Spleen (tissue), 11 donors: ENCODE measurements around the gene CEP57. TPM values are rescaled to one million over a fixed set of nuclear protein-coding genes. Genes with fewer than 3 reads are reported as not detected.
"Not testable (repeated sequence)": the region's sequence is repeated elsewhere in the genome, so short reads cannot be mapped to it uniquely, and the experiment has no call there.

ENCODE experiments used
- DNase-seq: peaks from one replicate; pipeline ENCODE4 v3.0.0-alpha.2; 2020
- H3K27ac ChIP-seq, 8 donors: fragments of 200-600 bp; sonication (generic) in 7 of 8; 1 replicate in 4 of 8; 2 replicates in 4 of 8; pipeline versions ENCODE4 v1.5.0 to v1.8.0; 2016 to 2021; ENCODE audit warnings: inconsistent platforms in 4 of 8, mild to moderate bottlenecking in 4 of 8, moderate library complexity in 1 of 8
- H3K27me3 ChIP-seq, 7 donors: fragments of 200-600 bp; sonication (generic) in 6 of 7; replicated peaks in 1 of 7; 1 replicate in 4 of 7; 2 replicates in 3 of 7; pipeline versions ENCODE4 v1.5.0 to v1.8.0; 2016 to 2021; ENCODE audit warnings: inconsistent platforms in 3 of 7, mild to moderate bottlenecking in 1 of 7
- H3K36me3 ChIP-seq, 6 donors: fragments of 200-600 bp; sonication (generic) in 5 of 6; 1 replicate in 4 of 6; 2 replicates in 2 of 6; pipeline versions ENCODE4 v1.5.0 to v1.8.0; 2016 to 2021; ENCODE audit warnings: inconsistent platforms in 2 of 6
- H3K4me1 ChIP-seq, 6 donors: fragments of 200-600 bp; sonication (generic) in 5 of 6; 1 replicate in 3 of 6; 2 replicates in 3 of 6; pipeline versions ENCODE4 v1.5.0 to v1.8.0; 2016 to 2021; ENCODE audit warnings: inconsistent platforms in 3 of 6
- H3K4me3 ChIP-seq, 8 donors: fragments of 200-600 bp; sonication (generic) in 7 of 8; 1 replicate in 4 of 8; 2 replicates in 4 of 8; pipeline versions ENCODE4 v1.5.0 to v1.8.0; 2016 to 2021; ENCODE audit warnings: inconsistent platforms in 4 of 8, mild to moderate bottlenecking in 4 of 8, moderate library complexity in 2 of 8
- H3K9me3 ChIP-seq, 8 donors: fragments of 200-600 bp; sonication (generic) in 7 of 8; 1 replicate in 4 of 8; 2 replicates in 4 of 8; pipeline versions ENCODE4 v1.5.0 to v1.8.0; 2016 to 2021; ENCODE audit warnings: inconsistent platforms in 4 of 8
- CTCF ChIP-seq, 11 experiments: fragments of 200-600 bp in 7 of 11; fragments of 450-650 bp in 4 of 11; sonication (generic) in 4 of 11; IDR thresholded peaks in 8 of 11; conservative IDR thresholded peaks in 3 of 11; 1 replicate in 7 of 11; 2 replicates in 4 of 11; pipeline versions ENCODE4 v1.4.0 to v1.8.0; 2016 to 2021; ENCODE audit warnings: antibody characterized with exemption in 11 of 11, inconsistent platforms in 4 of 11, mild to moderate bottlenecking in 1 of 11
- POLR2A ChIP-seq, 3 donors: fragments of 450-650 bp; IDR thresholded peaks; one replicate each; pipeline ENCODE4 v1.5.1; 2017; ENCODE audit warnings: antibody characterized with exemption in 3 of 3, mild to moderate bottlenecking in 1 of 3
- POLR2AphosphoS5 ChIP-seq, 3 donors: sonication (generic); formaldehyde crosslinking; IDR thresholded peaks; one replicate each; pipeline ENCODE4 v1.5.1; 2017; ENCODE audit warnings: antibody characterized with exemption in 3 of 3
- WGBS, 5 donors: extraction: QIAGEN DNeasy Blood & Tissue Kit in 3 of 5; methylation state at CpG; one replicate each; pipeline versions ENCODE4 v1.1.5 to v1.1.7; 2013 to 2018; 5-methylcytosine and 5-hydroxymethylcytosine counted together
- intact Hi-C: fragments of 100-400 bp; cut with DNase I; formaldehyde crosslinking; loops from one replicate; pipeline ENCODE4 v1.15.0; 2023; ENCODE audit warnings: low total_unique reads
- polyA plus RNA-seq, 3 donors: library from polyadenylated mRNA; stranded (reverse); fragments of 200-250 nt; gene quantifications; one replicate each; pipeline ENCODE4 v1.2.1, GENCODE V29; 2013
- small RNA-seq, 4 donors: library from RNA; depleted of rRNA; stranded (forward); fragments of <200 nt; gene quantifications; one replicate each; pipeline ENCODE3, GENCODE V24; 2016
- total RNA-seq, 7 donors: library from RNA; depleted of rRNA in 3 of 7; stranded (reverse); fragments of >200 nt in 3 of 7; fragmentation: NEBNext Ultra II Directional in 4 of 7; extraction: Animal tissue kit (Norgen Biotek cat#: 25700) in 4 of 7; gene quantifications; one replicate each; pipeline versions ENCODE4 v1.1.0 to v1.2.1, GENCODE V29; 2016 to 2021
- donor health status: healthy with polysubstance abuse.
- donor health status: DM: no; HTN: no; CAD: no; lungs with moderate emphysema.
- donor health status: DM: no; HTN: no; CAD: no.
- donor health status: Bipolar disorder and iron deficiency.
- donor health status: healthy.
- donor health status: DM: no; HTN: no; CAD: no.
- donor health status: DM: yes; HTN: yes; CAD: no.

CEP57 gene
- total and polyA plus RNA-seq, 10 donors = 19.2 to 50.4 (median 41.1) TPM

- H3K9me3 ChIP-seq = no peaks in the 10 kb centered on the region
- intact Hi-C loops = no loop called here
- no peaks in the 10 kb centered on the region for H3K27me3 ChIP-seq
- H3K4me1 ChIP-seq = no peaks in the 10 kb centered on the region
- H3K27ac ChIP-seq = no peak overlapping the region
- peaks cover 0 to 29% (median 2%) of the 10 kb centered on the region in 6 donors for H3K36me3 ChIP-seq
- WGBS, 5 donors = 59 to 69% (median 61%) methylated on average over 6 of the region's 6 CpGs
- H3K4me3 ChIP-seq = no peak overlapping the region
- no peak for DNase-seq
- TF ChIP-seq CTCF (IDR thresholded peaks at IDR 0.05 in 8 of 11, conservative IDR thresholded peaks at IDR 0.05 in 3 of 11) = no peak
- no peak for TF ChIP-seq POLR2AphosphoS5 (IDR thresholded peaks at IDR 0.05)
- TF ChIP-seq POLR2A (IDR thresholded peaks at IDR 0.05) = no peak
Observed at GRCh38 chr11:95867105-95867504, 76.8 kb downstream of the CEP57 start.

GRCh38 chr11:95870877-95871276 is 80.6 kb downstream of the CEP57 start:
- intact Hi-C loops, H3K27me3 ChIP-seq, H3K4me1 ChIP-seq, H3K36me3 ChIP-seq, DNase-seq, H3K9me3 ChIP-seq, H3K27ac ChIP-seq, H3K4me3 ChIP-seq: not testable (repeated sequence)
- 94 to 99% (median 96%) methylated on average over 3 of the region's 3 CpGs for WGBS, 5 donors

GRCh38 chr11:95877291-95877690 is 87.0 kb downstream of the CEP57 start:
- DNase-seq = no peak
- no peak overlapping the region for H3K4me3 ChIP-seq
- H3K36me3 ChIP-seq = peaks cover 0 to 25% (median 0%) of the 10 kb centered on the region in 6 donors
- no peaks in the 10 kb centered on the region for H3K27me3 ChIP-seq
- intact Hi-C loops = no loop called here
- TF ChIP-seq CTCF (IDR thresholded peaks at IDR 0.05 in 8 of 11, conservative IDR thresholded peaks at IDR 0.05 in 3 of 11) (no peak), POLR2A (IDR thresholded peaks at IDR 0.05) (no peak), POLR2AphosphoS5 (IDR thresholded peaks at IDR 0.05) (no peak)
- no peaks in the 10 kb centered on the region for H3K4me1 ChIP-seq
- 73 to 89% (median 79%) methylated on average over 2 of the region's 2 CpGs for WGBS, 5 donors
- H3K27ac ChIP-seq = no peak overlapping the region
- H3K9me3 ChIP-seq = no peaks in the 10 kb centered on the region

Small RNA genes within 50 kb of the gene (small RNA-seq; reads per million reads assigned to genes)
- 0 to 0.27 (median 0.11) reads per million in 4 donors for gene RNA5SP345

Other genes with a start within 250 kb of the CEP57 start
- gene FAM76B, start 716 bp upstream of the CEP57 start, total RNA-seq = 10 to 100 TPM; 34.9 to 47.4 (median 37.2) TPM
- 10 to 100 TPM; 15.9 to 19.7 (median 16.5) TPM for gene FAM76B, start 716 bp upstream of the CEP57 start, polyA plus RNA-seq
- 10 to 100 TPM; 19.7 to 32.7 (median 23.7) TPM for gene MTMR2, start 133.6 kb downstream of the CEP57 start, total RNA-seq
- 1 to 10 TPM; 5.7 to 9.5 (median 7.6) TPM for gene MTMR2, start 133.6 kb downstream of the CEP57 start, polyA plus RNA-seq